NOMO-1 treated with DMSO at 0.1 percent for 48 hours (cell line): Measurements from ENCODE around the gene ANKRD30BL.
"Not testable (repeated sequence)": the region's sequence is repeated elsewhere in the genome, so short reads cannot be mapped to it uniquely, and the experiment has no call there.

ENCODE experiments used
- DNase-seq: peaks from one replicate; lab custom pipeline; 2025; ENCODE audit not compliant: unreplicated experiment; lab: John Stamatoyannopoulos, UW

Gene ANKRD30BL

GRCh38 chr2:132161161-132162124, at the start of gene ANKRD30BL:
Gene ANKRD30BL (minus strand): TSS chr2:132161952. CDS start chr2:132161705, 247 bp downstream.
- DNase-seq: not testable (repeated sequence)

DNA sequence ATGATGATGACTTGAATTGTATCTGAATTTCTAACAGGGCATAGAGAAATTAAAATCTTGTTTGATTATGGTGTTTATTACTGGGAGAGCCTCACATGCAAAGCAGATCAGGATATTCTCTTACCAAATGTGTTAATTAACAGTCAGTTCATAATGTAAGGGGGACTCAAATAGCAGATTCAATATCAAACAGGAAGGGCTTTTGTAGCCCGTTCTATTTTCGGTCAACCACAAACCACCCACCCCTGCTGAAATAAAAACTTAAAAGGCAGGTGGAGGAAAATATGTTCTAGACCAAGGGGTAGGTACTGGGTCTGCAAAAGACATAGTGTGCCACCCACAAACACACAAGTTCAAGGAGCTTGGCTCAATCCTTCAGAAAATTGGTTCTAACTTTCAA, 41.1 kb upstream of the ANKRD30BL start:
- DNase-seq: not testable (repeated sequence)

DNA sequence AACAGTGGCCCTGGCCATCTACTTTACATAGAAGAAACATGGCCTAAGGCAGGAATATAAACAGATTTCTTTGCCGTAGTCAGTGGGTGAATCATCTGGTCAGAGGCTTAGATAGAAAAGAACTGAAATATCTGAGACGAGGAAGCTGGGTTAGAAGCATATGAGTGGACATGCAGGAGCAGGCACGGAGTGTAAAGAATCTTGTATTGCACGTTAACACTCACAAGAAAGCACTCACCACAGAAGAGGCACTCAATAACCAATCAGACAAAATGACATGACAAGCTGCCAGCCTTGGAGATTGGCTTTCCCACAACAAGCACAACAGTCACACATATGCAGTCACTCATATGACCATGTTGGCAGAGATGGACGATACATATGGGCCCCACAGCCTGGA, 31.1 kb upstream of the ANKRD30BL start:
- DNase-seq: not testable (repeated sequence)

- not testable (repeated sequence) for DNase-seq
These were observed 5.3 kb upstream of the ANKRD30BL start for GRCh38 chr2:132167100-132167499.

- DNase-seq: not testable (repeated sequence)
These were observed 441 bp upstream of the ANKRD30BL start for GRCh38 chr2:132162125-132162660.

GRCh38 chr2:132146774-132147173, 15.0 kb downstream of the ANKRD30BL start:
- peak; percentile 7 for DNase-seq
